NT2/D1 (cell line): ENCODE results near the gene PHLDA1.

Source experiments
- DNase-seq: peaks from one replicate; pipeline ENCODE4 v3.0.0-alpha.2; 2011; ENCODE audit warnings: low read depth, low spot score
- H3K27me3 ChIP-seq: 2 replicates; pipeline ENCODE4 v1.6.0; 2011; ENCODE audit warnings: mild to moderate bottlenecking; ENCODE audit not compliant: insufficient read length, insufficient read depth
- H3K36me3 ChIP-seq: 2 replicates; pipeline ENCODE4 v1.6.1; 2011; ENCODE audit warnings: mild to moderate bottlenecking, low read length, mixed read lengths; ENCODE audit not compliant: insufficient read depth, insufficient read length
- H3K4me1 ChIP-seq: 2 replicates; pipeline ENCODE4 v1.5.1; 2011; ENCODE audit not compliant: insufficient read depth, insufficient read length
- H3K4me3 ChIP-seq: 2 replicates; pipeline ENCODE4 v1.5.1; 2011; ENCODE audit warnings: low read depth; ENCODE audit not compliant: insufficient read length
- H3K9ac ChIP-seq: 2 replicates; pipeline ENCODE4 v1.6.0; 2011; ENCODE audit warnings: low read depth; ENCODE audit not compliant: insufficient read length
- H3K9me3 ChIP-seq: 2 replicates; pipeline ENCODE4 v1.5.1; 2011; ENCODE audit warnings: mild to moderate bottlenecking, low read length; ENCODE audit not compliant: insufficient read depth
- SUZ12 ChIP-seq: IDR thresholded peaks from 2 replicates; pipeline ENCODE4 v1.6.1; 2011; ENCODE audit not compliant: insufficient read length, insufficient read depth; ENCODE audit errors: extremely low read depth
- YY1 ChIP-seq: IDR thresholded peaks from 2 replicates; pipeline ENCODE4 v1.6.1; 2011; ENCODE audit not compliant: insufficient read length, insufficient read depth
- ZNF274 ChIP-seq: IDR thresholded peaks from 2 replicates; pipeline ENCODE4 v1.6.1; 2011; ENCODE audit warnings: mild to moderate bottlenecking, low read depth, low read length

Gene PHLDA1

DNA sequence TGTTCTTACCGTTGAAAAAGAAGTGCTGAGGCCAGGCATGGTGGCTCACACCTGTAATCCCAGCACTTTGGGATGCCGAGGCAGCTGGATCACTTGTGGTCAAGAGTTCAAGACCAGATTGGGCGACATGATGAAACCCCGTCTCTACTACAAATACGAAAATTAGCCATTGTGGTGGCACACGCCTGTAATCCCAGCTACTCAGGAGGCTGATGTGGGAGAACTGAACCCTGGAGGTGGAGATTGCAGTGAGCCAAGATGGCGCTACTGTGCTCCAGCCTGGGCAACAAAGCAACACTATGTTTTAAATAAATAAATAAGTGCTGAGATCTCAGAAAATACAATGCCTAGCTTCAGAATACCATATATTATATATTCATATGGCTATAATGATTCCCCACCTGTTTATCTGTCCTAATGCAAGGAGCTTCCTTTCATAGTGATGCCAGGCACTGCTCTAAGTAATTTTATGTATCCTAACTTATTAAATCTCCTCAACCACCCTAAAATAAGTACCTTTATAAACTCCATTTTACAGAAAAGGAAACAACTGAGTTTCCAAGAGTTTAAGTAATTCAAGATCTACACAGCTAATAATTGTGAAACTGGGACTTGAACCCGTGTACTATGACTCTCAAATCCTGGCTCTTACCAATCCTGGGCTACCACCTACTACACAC lies 7.3 kb downstream of the PHLDA1 start:
- TF ChIP-seq YY1: no peak
- TF ChIP-seq ZNF274: no peak
- TF ChIP-seq SUZ12: no peak
- no peaks in the 10 kb centered on the region for H3K27me3 ChIP-seq
- no peaks in the 10 kb centered on the region for H3K9me3 ChIP-seq
- DNase-seq: no peak
- H3K9ac ChIP-seq: no peak overlapping the region
- no peaks in the 10 kb centered on the region for H3K4me1 ChIP-seq
- peaks cover 26% of the 10 kb centered on the region for H3K36me3 ChIP-seq
- no peak overlapping the region for H3K4me3 ChIP-seq

DNA sequence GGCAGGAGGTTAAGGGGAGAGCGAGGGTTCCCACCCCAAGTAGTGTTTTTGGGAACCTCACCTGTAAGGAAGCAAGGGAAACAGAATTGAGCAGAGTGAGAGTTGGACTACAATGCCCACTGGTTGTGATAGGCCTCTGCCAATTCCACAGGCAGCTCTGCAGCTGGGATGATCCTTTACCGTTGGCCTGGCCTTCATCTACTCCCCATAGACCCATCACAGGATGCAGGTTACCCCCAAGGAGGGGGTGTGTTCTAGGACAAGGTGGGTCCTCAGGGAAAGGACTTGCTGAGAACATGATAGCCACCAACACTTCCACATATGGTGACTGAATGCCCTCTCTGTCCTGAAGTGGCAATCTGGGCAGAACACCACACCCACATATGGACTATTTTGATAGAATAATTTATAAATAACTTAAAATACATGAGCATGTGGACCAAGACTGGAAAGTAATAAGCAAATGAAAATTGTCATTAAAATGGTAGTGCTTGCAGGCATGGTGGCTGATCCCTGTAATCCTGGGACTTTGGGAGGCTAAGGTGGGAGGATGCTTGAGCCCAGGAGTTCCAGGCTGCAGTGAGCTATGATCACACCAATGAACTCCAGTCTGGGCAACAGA lies 8.4 kb downstream of the PHLDA1 start:
- DNase-seq: no peak
- Histone ChIP-seq H3K36me3 (peaks cover 15% of the 10 kb centered on the region), H3K4me3 (no peak overlapping the region), H3K9ac (no peak overlapping the region), H3K27me3 (no peaks in the 10 kb centered on the region), H3K4me1 (no peaks in the 10 kb centered on the region), H3K9me3 (no peaks in the 10 kb centered on the region)
- TF ChIP-seq YY1 (no peak), SUZ12 (no peak), ZNF274 (no peak)

DNA sequence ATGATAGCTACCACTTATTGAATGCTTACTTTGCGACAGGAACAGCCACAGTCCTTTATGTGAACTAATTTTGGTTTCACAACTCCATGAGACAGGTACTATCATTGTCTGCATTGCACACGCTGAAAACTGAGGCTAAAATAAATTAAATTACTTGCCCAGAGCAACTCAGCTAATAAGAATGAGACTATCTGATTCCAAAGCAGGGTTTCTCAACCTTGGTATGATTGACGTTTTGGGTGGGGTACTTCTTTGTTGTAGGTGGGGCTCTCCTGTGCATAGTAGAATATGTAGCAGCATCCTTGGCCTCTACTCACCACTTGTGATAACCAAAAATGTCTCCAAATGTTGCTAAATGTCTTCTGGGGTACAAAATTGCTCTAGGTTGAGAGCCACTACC lies 9.1 kb downstream of the PHLDA1 start:
- H3K4me3 ChIP-seq: no peak overlapping the region
- H3K27me3 ChIP-seq: no peaks in the 10 kb centered on the region
- no peak for TF ChIP-seq SUZ12
- no peak for TF ChIP-seq ZNF274
- no peak for DNase-seq
- H3K36me3 ChIP-seq: peaks cover 9% of the 10 kb centered on the region
- H3K4me1 ChIP-seq: no peaks in the 10 kb centered on the region
- H3K9me3 ChIP-seq: no peaks in the 10 kb centered on the region
- H3K9ac ChIP-seq: no peak overlapping the region

DNA sequence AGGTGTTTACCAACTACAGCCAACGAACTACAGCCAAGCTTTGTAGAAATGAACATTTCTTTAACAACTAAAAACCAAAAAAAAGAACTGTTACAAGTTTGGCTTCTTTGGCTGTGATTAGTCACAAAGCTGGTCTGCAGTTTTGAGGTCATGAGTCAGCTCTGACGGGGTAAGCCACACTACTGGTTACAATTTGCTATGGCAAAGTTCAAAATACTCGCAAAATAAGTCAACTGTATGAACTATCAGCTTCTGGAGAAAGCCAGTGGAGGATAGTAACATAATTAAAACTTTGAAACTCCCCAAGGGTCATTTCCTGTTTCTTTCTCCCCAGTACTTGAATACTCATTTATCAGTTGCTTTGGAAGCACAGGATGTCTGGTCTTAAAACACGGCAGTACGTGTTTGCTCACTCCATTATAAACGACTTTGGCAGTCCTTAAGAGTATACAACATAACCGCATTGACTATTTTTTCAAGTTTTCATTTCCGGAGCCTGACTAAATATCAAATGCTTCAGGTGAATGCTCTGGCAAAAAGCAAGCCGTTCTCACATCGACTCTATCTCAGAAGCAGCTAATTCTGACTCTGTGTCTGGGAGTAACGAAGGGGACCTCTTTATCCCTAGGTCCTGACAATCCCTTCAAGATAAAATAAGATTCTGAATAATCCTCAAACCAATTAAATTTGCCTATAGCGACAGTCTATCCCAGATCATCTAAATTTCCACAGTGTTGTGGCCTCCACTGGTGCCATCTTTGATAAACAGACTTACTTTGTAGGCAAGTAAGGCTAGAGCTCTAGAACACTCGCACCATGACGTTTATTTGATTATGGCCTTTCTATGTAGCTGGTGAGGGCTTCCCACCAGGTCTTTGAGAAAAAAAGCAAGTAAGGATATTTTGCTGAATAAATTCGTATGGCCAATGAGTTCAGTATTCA lies 10.6 kb downstream of the PHLDA1 start:
- Histone ChIP-seq H3K36me3 (no peaks in the 10 kb centered on the region), H3K4me3 (no peak overlapping the region), H3K27me3 (no peaks in the 10 kb centered on the region), H3K4me1 (no peaks in the 10 kb centered on the region), H3K9me3 (no peaks in the 10 kb centered on the region), H3K9ac (no peak overlapping the region)
- DNase-seq: no peak
- TF ChIP-seq ZNF274 (no peak), SUZ12 (no peak), YY1 (no peak)

GRCh38 chr12:76020281-76020680 lies 11.3 kb downstream of the PHLDA1 start:
- no peak overlapping the region for H3K4me3 ChIP-seq
- peak overlapping the region; percentile 11 for H3K9ac ChIP-seq
- no peaks in the 10 kb centered on the region for H3K9me3 ChIP-seq
- no peaks in the 10 kb centered on the region for H3K36me3 ChIP-seq
- no peak for DNase-seq
- no peaks in the 10 kb centered on the region for H3K27me3 ChIP-seq
- TF ChIP-seq SUZ12 (no peak), YY1 (no peak), ZNF274 (no peak)
- no peaks in the 10 kb centered on the region for H3K4me1 ChIP-seq

- H3K9ac ChIP-seq: no peak overlapping the region
- no peaks in the 10 kb centered on the region for H3K9me3 ChIP-seq
- no peak overlapping the region for H3K4me3 ChIP-seq
- H3K36me3 ChIP-seq: no peaks in the 10 kb centered on the region
- TF ChIP-seq SUZ12 (no peak), ZNF274 (no peak), YY1 (no peak)
- no peaks in the 10 kb centered on the region for H3K27me3 ChIP-seq
- DNase-seq: no peak
- H3K4me1 ChIP-seq: no peaks in the 10 kb centered on the region
Measured at GRCh38 chr12:76018672-76019071, 12.9 kb downstream of the PHLDA1 start.

- Histone ChIP-seq H3K4me1 (no peaks in the 10 kb centered on the region), H3K27me3 (no peaks in the 10 kb centered on the region), H3K9ac (no peak overlapping the region), H3K9me3 (no peaks in the 10 kb centered on the region), H3K4me3 (no peak overlapping the region), H3K36me3 (no peaks in the 10 kb centered on the region)
- no peak for DNase-seq
- TF ChIP-seq YY1 (no peak), SUZ12 (no peak), ZNF274 (no peak)
Measured at GRCh38 chr12:76018111-76018510, 13.5 kb downstream of the PHLDA1 start.
